PC-3 (cell line): ENCODE measurements around the gene NPAS1.

Experiments
- EZH2 ChIP-seq: fragments of 300-600 bp; sonication (generic); IDR thresholded peaks from one replicate; pipeline ENCODE4 v1.6.1; 2017; ENCODE audit warnings: antibody characterized with exemption, mild to moderate bottlenecking, low read length; ENCODE audit not compliant: unreplicated experiment
- TF ChIP-seq, protein P1 (sequence below): fragments of 300-600 bp; sonication (generic); conservative IDR thresholded peaks from 2 replicates; pipeline ENCODE4 v1.5.1; 2017; ENCODE audit warnings: antibody characterized with exemption, low read depth, mild to moderate bottlenecking, low read length

- TF ChIP-seq, protein P1, sequence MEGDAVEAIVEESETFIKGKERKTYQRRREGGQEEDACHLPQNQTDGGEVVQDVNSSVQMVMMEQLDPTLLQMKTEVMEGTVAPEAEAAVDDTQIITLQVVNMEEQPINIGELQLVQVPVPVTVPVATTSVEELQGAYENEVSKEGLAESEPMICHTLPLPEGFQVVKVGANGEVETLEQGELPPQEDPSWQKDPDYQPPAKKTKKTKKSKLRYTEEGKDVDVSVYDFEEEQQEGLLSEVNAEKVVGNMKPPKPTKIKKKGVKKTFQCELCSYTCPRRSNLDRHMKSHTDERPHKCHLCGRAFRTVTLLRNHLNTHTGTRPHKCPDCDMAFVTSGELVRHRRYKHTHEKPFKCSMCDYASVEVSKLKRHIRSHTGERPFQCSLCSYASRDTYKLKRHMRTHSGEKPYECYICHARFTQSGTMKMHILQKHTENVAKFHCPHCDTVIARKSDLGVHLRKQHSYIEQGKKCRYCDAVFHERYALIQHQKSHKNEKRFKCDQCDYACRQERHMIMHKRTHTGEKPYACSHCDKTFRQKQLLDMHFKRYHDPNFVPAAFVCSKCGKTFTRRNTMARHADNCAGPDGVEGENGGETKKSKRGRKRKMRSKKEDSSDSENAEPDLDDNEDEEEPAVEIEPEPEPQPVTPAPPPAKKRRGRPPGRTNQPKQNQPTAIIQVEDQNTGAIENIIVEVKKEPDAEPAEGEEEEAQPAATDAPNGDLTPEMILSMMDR, result no peak
- TF ChIP-seq EZH2, result no peak
These were observed 44.4 kb upstream of the NPAS1 start for GRCh38 chr19:46975011-46975924.
